ENCODE measurements around the gene NBAS.
"Not testable (repeated sequence)": the region's sequence is repeated elsewhere in the genome, so short reads cannot be mapped to it uniquely, and the experiment has no call there.

Gene NBAS

DNA sequence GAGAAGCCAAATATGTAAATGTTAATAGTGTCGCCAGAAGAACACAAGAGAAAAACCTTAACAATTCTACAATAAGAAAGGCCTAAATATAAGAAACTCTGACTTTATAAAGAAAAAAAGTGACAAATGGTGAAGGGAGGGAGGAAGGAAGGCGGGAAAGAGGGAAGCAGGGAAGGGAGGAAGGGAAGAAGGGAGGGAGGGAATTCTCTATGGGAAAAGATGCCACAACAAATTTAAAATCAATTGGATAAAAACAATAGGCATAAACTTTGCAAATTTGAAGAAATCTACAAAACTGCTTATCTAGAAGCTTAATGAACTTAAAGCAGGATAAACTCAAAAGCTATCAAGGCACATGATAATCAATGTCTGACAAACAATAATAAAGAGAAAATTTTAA, 16.9 kb downstream of the NBAS start:
- TF ChIP-seq, protein P1, sequence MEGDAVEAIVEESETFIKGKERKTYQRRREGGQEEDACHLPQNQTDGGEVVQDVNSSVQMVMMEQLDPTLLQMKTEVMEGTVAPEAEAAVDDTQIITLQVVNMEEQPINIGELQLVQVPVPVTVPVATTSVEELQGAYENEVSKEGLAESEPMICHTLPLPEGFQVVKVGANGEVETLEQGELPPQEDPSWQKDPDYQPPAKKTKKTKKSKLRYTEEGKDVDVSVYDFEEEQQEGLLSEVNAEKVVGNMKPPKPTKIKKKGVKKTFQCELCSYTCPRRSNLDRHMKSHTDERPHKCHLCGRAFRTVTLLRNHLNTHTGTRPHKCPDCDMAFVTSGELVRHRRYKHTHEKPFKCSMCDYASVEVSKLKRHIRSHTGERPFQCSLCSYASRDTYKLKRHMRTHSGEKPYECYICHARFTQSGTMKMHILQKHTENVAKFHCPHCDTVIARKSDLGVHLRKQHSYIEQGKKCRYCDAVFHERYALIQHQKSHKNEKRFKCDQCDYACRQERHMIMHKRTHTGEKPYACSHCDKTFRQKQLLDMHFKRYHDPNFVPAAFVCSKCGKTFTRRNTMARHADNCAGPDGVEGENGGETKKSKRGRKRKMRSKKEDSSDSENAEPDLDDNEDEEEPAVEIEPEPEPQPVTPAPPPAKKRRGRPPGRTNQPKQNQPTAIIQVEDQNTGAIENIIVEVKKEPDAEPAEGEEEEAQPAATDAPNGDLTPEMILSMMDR (IDR thresholded peaks at IDR 0.05; ENCODE audit: low read depth, low read length), result no peak
- no peak for DNase-seq (ENCODE audit: low read depth, low spot score)
- H3K4me3 ChIP-seq (ENCODE audit: low read depth, low read length), result no peak overlapping the region
- in situ Hi-C loops (cut with HindIII; ENCODE audit: low sequenced_read_pairs), result no loop called here

GRCh38 chr2:15543541-15543940, 17.6 kb downstream of the NBAS start:
- H3K4me3 ChIP-seq (ENCODE audit: low read depth, low read length), result no peak overlapping the region
- no peak for DNase-seq (ENCODE audit: low read depth, low spot score)
- in situ Hi-C loops (cut with HindIII; ENCODE audit: low sequenced_read_pairs), result no loop called here
- TF ChIP-seq, protein P1 (IDR thresholded peaks at IDR 0.05; ENCODE audit: low read depth, low read length), result no peak

DNA sequence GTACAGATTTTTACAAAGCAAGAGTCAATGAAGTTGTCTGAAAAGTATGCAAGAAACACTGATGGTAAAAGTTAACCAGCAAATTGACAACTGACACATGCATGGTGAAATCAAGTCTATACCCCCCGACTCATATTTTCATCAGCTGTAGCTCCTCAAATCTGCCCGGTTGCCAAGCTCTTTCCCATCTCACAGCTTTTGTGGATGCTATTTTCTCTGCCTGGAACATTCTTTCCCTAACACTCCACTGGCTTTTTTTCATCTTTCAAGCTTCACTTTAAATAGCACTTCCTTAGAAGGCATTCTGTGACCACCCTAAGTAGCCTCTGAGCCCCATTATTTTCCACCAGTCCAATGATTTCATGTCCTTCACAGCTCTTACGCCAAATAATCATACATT, 18.1 kb downstream of the NBAS start:
- in situ Hi-C loops (cut with HindIII; ENCODE audit: low sequenced_read_pairs), result no loop called here
- TF ChIP-seq, protein P1 (IDR thresholded peaks at IDR 0.05; ENCODE audit: low read depth, low read length), result no peak
- DNase-seq (ENCODE audit: low read depth, low spot score), result no peak
- H3K4me3 ChIP-seq (ENCODE audit: low read depth, low read length), result no peak overlapping the region

- DNase-seq (ENCODE audit: low read depth, low spot score); in situ Hi-C loops (cut with HindIII; ENCODE audit: low sequenced_read_pairs); H3K4me3 ChIP-seq (ENCODE audit: low read depth, low read length): not testable (repeated sequence)
These were observed 18.9 kb downstream of the NBAS start for GRCh38 chr2:15542269-15542668.

DNA sequence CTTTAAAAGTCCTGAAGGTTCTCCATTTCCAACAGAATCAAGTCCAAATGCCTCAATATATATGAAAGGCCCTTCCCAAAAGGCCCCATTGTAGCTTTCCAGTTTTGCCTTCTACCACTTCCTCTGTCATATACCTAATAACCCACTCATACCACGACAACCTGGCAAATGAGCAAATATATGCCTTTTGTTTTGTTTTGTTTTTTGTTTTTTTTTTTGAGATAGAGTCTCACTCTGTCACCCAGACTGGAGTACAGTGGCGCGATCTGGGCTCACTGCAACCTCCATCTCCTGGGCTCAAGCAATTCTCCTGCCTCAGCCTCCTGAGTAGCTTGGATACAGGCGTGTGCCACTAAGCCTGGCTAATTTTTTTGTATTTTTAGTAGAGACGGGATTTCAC, 20.6 kb downstream of the NBAS start:
- H3K4me3 ChIP-seq (ENCODE audit: low read depth, low read length); DNase-seq (ENCODE audit: low read depth, low spot score); in situ Hi-C loops (cut with HindIII; ENCODE audit: low sequenced_read_pairs): not testable (repeated sequence)

DNA sequence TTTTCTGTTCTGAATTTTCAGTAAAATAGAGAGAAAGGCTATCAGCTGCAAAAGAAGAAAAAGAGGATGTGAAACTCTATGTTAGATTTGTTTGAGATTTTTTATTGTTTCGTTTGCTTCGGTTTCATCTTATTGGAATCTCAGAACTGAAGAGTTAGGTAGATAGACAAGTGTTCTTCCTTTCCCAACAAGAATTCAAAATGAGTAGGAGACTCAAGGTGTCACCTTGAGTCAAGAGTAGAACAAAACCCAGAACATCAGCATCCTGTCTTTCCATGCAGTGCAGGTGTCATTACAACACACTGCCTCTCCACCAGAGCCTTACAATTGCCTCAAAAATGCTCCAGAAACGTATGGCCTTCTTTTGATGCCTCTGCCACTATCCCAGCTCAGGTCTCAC, 21.1 kb downstream of the NBAS start:
- TF ChIP-seq, protein P1 (IDR thresholded peaks at IDR 0.05; ENCODE audit: low read depth, low read length), result no peak
- DNase-seq (ENCODE audit: low read depth, low spot score), result no peak
- H3K4me3 ChIP-seq (ENCODE audit: low read depth, low read length), result no peak overlapping the region
- in situ Hi-C loops (cut with HindIII; ENCODE audit: low sequenced_read_pairs), result no loop called here

DNA sequence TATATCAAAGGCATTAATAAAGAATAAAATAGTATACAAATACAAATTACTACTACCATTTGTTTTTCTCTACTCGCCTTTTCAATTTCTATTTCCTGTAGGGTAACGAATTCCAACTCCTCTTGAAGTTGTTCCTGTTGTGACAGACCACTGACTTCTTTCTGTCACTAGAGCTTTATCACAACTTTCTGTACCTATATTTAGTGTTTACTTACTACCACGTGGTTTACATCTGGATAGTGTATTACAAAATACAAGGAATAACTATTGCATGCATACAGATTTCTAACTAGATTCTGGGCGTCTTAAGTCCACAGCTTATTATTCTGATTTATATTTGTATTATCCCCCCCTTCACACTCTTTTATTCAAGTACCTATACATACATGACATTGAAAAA, 22.3 kb downstream of the NBAS start:
- no peak overlapping the region for H3K4me3 ChIP-seq (ENCODE audit: low read depth, low read length)
- DNase-seq (ENCODE audit: low read depth, low spot score), result no peak
- TF ChIP-seq, protein P1 (IDR thresholded peaks at IDR 0.05; ENCODE audit: low read depth, low read length), result no peak
- in situ Hi-C loops (cut with HindIII; ENCODE audit: low sequenced_read_pairs), result no loop called here

DNA sequence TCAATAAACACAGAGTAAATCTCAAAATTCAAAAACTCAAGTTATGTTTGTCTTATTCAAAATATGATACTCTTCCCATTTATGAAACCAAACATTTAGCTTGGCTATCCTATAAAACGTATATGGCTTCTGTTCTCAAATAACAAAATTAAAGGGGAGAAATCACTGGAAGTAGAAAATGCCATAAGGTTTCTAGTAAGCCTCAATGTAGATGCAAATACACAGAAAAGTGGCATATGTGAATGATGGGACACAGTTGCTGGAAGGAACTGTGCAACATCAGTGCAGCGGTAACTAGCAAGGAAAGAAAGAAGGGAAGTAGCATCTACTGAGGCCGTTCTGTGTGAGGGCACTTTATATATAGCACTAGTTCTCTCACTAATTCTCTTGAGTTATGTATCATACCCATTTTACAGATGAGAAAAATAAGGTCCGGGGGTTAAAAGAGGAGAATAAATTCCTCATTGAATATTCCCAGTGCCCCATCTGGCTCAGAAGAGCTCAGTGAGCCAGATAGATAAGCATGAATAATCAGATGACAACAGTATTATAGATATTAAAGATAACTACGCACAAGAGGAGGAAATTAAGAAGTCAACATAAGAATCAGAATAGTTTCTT, 27.2 kb downstream of the NBAS start:
- no peak for DNase-seq (ENCODE audit: low read depth, low spot score)
- in situ Hi-C loops (cut with HindIII; ENCODE audit: low sequenced_read_pairs), result no loop called here
- H3K4me3 ChIP-seq (ENCODE audit: low read depth, low read length), result no peak overlapping the region
- TF ChIP-seq, protein P1 (IDR thresholded peaks at IDR 0.05; ENCODE audit: low read depth, low read length), result no peak
